Subcutaneous adipose tissue (tissue), 4 donors: ENCODE measurements around the gene ECEL1. TPM values are rescaled to one million over a fixed set of nuclear protein-coding genes. Genes with fewer than 3 reads are reported as not detected.

Experiments
- total RNA-seq, 4 donors: library from RNA; depleted of rRNA; stranded (reverse); fragments of >200 nt; gene quantifications; one replicate each; pipeline ENCODE4 v1.1.0, GENCODE V29; 2016
- TF ChIP-seq, protein P1 (sequence below): fragments of 450-650 bp; IDR thresholded peaks from one replicate; pipeline ENCODE4 v1.5.1; 2016; ENCODE audit warnings: low read depth, mild to moderate bottlenecking, control low read depth, antibody characterized with exemption, moderate library complexity

The ECEL1 gene
- total RNA-seq, 4 donors from 2014 or later = not detected

DNA sequence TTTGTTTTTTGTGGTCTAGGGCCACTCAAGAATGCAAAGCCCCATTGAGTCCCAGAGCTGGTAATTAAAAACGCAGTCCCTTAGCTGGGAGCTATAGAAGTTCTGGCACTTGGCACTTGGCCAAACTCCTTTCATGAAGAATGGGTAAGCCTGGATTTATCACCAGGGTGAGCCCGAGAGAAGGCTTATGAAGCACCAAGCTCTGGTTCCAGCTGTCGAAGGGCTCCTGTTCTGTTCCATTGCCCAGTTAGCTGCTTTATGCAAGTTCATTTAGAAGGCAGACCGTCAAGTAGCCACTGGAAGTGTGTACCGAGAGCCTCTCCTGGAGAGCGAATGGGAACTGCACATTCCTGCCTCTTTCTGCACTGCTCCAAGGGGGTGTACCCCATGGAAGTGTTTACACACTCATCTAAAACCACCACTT lies 14.2 kb downstream of the ECEL1 start:
- TF ChIP-seq, protein P1, sequence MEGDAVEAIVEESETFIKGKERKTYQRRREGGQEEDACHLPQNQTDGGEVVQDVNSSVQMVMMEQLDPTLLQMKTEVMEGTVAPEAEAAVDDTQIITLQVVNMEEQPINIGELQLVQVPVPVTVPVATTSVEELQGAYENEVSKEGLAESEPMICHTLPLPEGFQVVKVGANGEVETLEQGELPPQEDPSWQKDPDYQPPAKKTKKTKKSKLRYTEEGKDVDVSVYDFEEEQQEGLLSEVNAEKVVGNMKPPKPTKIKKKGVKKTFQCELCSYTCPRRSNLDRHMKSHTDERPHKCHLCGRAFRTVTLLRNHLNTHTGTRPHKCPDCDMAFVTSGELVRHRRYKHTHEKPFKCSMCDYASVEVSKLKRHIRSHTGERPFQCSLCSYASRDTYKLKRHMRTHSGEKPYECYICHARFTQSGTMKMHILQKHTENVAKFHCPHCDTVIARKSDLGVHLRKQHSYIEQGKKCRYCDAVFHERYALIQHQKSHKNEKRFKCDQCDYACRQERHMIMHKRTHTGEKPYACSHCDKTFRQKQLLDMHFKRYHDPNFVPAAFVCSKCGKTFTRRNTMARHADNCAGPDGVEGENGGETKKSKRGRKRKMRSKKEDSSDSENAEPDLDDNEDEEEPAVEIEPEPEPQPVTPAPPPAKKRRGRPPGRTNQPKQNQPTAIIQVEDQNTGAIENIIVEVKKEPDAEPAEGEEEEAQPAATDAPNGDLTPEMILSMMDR = no peak

- TF ChIP-seq, protein P1 = no peak
Observed at GRCh38 chr2:232466221-232466620, 21.4 kb downstream of the ECEL1 start.

GRCh38 chr2:232465061-232465460 lies 22.6 kb downstream of the ECEL1 start:
- TF ChIP-seq, protein P1 = no peak

DNA sequence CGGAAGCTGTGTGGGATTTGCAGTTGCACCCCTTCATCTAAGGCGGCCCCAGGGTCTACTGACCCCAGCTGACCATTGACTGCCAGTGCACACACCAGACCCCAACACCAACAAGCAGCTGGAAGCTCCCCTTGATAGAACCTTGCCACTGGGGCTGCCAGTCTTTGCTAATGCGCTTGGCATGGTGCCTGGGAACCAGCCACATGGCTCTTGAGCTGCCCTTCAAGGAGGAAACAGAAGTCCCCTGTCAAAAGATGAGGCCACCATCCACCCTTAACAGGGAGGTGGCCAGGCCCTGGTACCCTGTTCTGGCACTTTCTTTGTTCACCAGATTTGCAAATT lies 23.1 kb downstream of the ECEL1 start:
- TF ChIP-seq, protein P1 = no peak

GRCh38 chr2:232463701-232464543 lies 23.7 kb downstream of the ECEL1 start:
- TF ChIP-seq, protein P1 = no peak

GRCh38 chr2:232460171-232460570 lies 27.5 kb downstream of the ECEL1 start:
- TF ChIP-seq, protein P1 = no peak

DNA sequence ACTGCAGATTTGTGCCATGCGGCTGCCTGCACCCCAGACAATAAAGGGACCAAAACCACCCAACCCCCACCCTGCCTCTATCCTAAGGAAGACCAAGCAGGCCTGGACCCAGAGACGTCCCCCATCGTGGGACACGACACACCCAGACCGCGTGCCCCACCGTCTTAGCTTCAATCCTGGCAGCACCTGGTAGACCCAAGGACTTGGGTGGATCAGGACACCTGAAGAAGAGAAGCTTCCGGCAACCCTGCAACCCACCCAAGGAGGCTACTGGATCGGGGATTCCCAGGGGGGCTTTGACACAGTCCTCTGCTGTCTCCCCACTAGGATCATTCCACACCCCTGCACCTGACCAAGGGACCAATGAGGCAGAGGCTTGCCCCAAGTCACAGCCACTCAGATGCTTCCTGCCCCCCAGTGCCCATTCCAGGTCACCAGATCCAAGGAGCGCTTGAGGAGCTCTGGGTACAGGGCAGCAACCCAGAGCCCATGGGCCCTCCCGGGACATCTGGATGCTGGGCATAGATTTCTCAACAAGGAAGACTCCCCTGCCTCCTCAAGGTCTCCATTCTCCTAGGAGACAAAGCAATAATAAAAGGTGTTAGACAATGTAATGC lies 28.1 kb downstream of the ECEL1 start:
- TF ChIP-seq, protein P1 = no peak
